Central memory CD4-positive, alpha-beta T cell (primary cell): ENCODE data around the gene KLHL1.

Experiments used
- DNase-seq: peaks from one replicate; pipeline ENCODE4 v3.0.0; 2022

KLHL1 gene

DNA sequence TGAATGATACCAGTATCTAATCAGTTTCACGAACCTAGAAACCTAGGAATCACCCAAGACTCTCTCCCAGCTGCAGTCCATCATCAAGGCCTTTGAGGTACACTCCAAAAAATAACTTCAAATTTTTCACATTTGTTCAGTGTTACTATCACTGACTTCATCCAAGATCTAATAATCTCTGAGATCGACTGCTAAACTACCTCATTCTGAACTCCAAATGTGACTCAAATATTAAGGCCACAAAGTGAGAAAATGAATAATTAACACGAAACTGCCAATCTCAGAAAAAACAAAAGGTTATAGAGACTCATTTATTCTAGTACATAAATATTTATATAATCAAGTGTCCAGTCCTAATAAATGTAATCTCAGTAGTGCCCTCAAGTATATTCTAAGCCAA, 430.9 kb downstream of the KLHL1 start:
- DNase-seq, result no peak

DNA sequence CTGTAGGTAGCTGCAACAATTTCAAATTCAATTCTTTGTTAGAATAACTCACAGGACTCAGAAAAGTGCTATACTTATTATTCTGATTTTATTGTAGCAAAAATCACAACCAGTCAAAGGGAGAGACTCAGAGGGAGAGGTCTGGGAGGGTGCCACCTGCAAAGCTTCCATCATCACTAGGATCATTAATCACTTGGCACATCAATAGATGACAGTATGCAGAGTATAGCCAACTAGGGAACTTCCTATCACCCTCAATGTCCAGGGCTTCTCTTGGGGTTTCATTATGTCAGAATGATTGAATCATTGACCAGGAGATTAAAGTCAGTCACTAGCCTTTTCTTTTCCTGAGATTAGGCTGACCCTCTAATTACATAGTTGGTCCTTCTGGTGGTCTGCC, 432.0 kb downstream of the KLHL1 start:
- no peak for DNase-seq

DNA sequence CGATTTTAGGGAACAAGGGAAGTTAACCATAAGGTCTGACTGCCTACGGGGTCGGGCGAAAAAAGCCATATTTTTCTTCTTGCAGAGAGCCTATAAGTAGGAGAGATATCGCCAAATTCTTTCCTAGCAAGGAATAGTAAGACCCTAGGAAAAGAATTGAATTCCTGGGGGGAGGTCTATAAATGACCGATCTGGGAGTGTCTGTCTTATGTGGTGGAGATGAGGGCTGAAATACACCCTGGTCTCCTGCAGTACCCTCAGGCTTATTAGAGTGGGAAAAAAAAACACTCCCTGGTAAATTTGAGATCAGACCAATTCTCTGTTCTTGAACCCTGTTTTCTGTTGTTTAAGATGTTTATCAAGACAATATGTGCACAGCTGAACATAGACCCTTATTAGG, 448.1 kb downstream of the KLHL1 start:
- no peak for DNase-seq

DNA sequence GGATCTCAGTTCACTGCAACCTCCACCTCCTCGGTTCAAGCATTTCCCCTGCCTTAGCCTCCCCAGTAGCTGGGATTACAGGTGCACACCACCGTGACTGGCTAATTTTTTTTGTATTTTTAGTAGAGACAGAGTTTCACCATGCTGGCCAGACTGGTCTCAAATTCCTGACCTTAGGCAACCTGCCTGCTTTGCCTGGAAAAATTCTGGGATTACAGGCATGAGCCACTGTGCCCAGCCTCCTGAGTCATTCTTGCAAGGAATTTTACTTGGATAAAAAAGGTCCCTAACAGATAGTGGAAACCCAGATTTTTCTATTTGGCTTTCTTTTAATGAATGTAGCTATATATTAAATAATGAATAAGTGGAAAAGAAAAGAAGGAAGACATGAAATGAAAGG, 450.6 kb downstream of the KLHL1 start:
- DNase-seq, result no peak

DNA sequence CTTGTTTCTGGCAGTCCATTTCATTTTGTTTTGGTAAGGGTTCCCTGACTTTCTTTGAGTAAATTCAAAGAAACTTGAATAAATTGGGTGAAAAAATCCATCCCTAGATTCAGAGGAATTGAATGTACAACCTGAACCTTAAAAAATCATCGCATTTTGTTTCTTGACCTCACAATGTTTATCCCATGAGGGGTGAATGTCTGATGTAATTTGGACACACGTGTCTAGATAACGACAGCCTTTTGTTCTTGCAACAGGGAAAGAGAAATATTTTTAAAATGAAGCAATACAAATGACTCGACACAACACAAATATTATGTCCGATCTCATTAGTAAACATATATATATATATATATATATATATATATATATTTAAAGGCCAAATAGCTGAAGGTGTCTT, 453.9 kb downstream of the KLHL1 start:
- no peak for DNase-seq
